Measurements from ENCODE around the gene ANGEL1. TPM values are rescaled to one million over a fixed set of nuclear protein-coding genes. Genes with fewer than 3 reads are reported as not detected.

Gene ANGEL1
- total RNA-seq, 2 experiments from 2014 or later: 14.6 to 15.9 TPM

- Mint-ChIP-seq H3K9me3 (no peaks in the 10 kb centered on the region), H3K4me1 (ENCODE audit: low read depth) (no peaks in the 10 kb centered on the region), H3K36me3 (no peaks in the 10 kb centered on the region), H3K4me3 (no peak overlapping the region), H3K27ac (no peak overlapping the region), H3K27me3 (peaks cover 7% of the 10 kb centered on the region)
- ChIA-PET CTCF (interaction anchor here (1.0 kb wide), 1 partner anchor 124 kb away, joined by 3 read pairs; no protein-coding TSS in a partner anchor), POLR2A (no interaction called here)
- intact Hi-C loops (cut with micrococcal nuclease): no loop called here
- no peak for DNase-seq
Measured at GRCh38 chr14:76834241-76834661, 21.6 kb upstream of the ANGEL1 start.

DNA sequence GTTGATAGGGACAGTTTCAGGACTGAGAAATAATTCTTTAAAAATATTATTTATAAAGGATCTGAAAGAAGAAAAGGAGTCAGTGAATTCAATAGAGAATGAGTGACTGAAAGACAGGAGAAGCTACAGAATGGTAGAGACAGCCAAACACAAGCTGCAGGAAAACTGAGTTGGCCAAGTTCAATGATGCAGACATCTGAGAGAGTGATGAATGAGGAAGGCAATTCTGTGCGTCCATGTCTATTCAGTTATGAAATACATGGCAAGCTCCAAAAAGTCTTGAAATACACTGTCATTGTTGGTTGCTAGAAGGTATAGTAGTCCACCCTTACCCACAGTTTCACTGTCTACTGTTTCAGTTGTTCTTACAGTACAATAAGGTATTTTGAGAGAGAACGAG lies 20.3 kb upstream of the ANGEL1 start:
- H3K36me3 Mint-ChIP-seq: no peaks in the 10 kb centered on the region
- ChIA-PET POLR2A (no interaction called here), CTCF (interaction anchor here (1.5 to 1.7 kb wide), 2 partner anchors 122 to 238 kb away, joined by 4 to 5 read pairs; no protein-coding TSS in a partner anchor)
- H3K27ac Mint-ChIP-seq: no peak overlapping the region
- intact Hi-C loops (cut with micrococcal nuclease): no loop called here
- peaks cover 6% of the 10 kb centered on the region for H3K27me3 Mint-ChIP-seq
- DNase-seq: no peak
- H3K4me3 Mint-ChIP-seq: no peak overlapping the region
- no peaks in the 10 kb centered on the region for H3K4me1 Mint-ChIP-seq (ENCODE audit: low read depth)
- no peaks in the 10 kb centered on the region for H3K9me3 Mint-ChIP-seq

GRCh38 chr14:76832503-76832988 lies 19.9 kb upstream of the ANGEL1 start:
- ChIA-PET CTCF (interaction anchor here (1.5 to 1.7 kb wide), 2 partner anchors 122 to 238 kb away, joined by 4 to 5 read pairs; no protein-coding TSS in a partner anchor), POLR2A (no interaction called here)
- Mint-ChIP-seq H3K27ac (no peak overlapping the region), H3K36me3 (no peaks in the 10 kb centered on the region), H3K4me3 (no peak overlapping the region), H3K27me3 (peaks cover 6% of the 10 kb centered on the region), H3K9me3 (no peaks in the 10 kb centered on the region), H3K4me1 (ENCODE audit: low read depth) (no peaks in the 10 kb centered on the region)
- DNase-seq: no peak
- intact Hi-C loops (cut with micrococcal nuclease): no loop called here

DNA sequence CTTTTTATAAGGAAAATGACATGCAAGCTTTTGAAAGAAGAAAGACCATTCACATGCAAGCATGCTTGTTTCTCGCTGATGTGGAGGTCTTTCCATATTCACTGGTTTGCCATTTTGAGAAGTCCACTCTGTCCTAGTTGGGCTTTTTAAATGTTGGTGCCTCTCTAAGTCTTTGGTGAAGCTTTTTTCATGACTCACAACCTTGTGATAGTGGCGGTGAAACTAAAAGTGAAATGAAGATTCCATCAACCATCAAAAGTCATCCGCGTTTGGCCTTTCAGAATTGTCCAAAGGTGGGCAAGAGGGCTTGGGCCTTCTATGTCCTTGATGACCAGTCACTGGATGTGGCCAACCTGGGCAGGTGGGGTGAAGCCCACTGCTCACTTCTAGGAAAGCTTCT lies 17.9 kb upstream of the ANGEL1 start:
- no peak overlapping the region for H3K4me3 Mint-ChIP-seq
- H3K4me1 Mint-ChIP-seq (ENCODE audit: low read depth): no peaks in the 10 kb centered on the region
- no peaks in the 10 kb centered on the region for H3K36me3 Mint-ChIP-seq
- DNase-seq: no peak
- ChIA-PET CTCF (no interaction called here), POLR2A (no interaction called here)
- H3K9me3 Mint-ChIP-seq: no peaks in the 10 kb centered on the region
- no peak overlapping the region for H3K27ac Mint-ChIP-seq
- intact Hi-C loops (cut with micrococcal nuclease): no loop called here
- peaks cover 4% of the 10 kb centered on the region for H3K27me3 Mint-ChIP-seq

DNA sequence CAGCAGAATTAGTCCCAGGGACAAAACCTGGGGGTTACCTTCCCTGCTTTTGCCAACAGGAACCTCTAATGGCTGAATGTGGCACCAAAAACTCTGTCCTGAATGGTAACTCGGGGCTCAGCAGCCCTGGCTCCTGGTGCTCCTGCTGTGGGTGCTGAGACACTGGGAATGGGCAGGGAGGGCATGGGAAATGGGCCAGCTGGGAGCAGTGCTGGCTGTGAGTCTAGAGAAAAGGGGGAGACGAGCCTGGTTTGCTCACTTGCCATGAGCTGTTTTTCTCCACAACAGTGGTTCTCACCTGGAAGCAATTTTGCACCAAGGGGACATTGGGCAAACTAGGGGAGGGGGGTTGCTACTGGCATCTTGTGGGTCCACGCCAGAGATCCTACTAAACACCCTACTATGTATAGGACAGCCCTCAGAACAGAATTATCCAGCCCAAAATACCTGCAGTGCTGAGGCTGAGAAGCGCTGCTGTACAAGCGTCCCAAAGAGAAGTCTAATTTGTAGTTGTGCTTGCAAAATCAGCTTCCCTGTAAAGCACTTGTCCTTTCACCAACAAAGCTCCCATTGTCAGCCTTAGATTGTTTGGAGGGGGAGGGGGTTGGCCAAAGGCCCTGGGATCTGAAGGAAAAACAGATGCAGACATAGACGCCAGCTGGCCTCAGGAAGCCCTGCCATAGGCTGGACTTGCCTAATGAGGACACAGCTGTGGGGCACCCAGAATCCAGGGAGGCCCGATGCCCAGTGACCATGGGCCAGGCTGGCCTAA lies 17.2 kb upstream of the ANGEL1 start:
- intact Hi-C loops (cut with micrococcal nuclease): no loop called here

DNA sequence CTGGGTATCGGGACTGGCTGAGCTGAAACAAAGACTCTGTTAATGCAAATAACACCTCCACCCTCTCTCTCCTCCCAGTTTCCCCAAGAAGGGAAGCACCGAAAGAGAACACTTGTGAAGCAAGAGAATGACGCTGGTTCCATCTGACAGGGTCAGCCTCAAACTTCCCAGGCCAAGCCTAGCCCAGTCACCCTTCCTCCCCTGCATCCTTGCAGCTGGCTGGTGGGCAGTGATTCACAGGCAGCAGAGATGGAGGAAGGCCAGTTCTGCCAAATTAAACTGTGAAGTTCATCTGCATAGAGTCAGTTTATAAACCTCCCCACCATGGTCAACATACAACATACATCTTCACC lies 16.3 kb upstream of the ANGEL1 start:
- intact Hi-C loops (cut with micrococcal nuclease): no loop called here
- Mint-ChIP-seq H3K27ac (no peak overlapping the region), H3K36me3 (no peaks in the 10 kb centered on the region)

More for the DNA sequence above, 17.2 kb upstream of the ANGEL1 start:
- Mint-ChIP-seq H3K27ac (no peak overlapping the region), H3K36me3 (no peaks in the 10 kb centered on the region), H3K27me3 (peaks cover 2% of the 10 kb centered on the region), H3K9me3 (no peaks in the 10 kb centered on the region), H3K4me3 (no peak overlapping the region), H3K4me1 (ENCODE audit: low read depth) (no peaks in the 10 kb centered on the region)
- CTCF ChIA-PET: no interaction called here
- POLR2A ChIA-PET: no interaction called here
- DNase-seq: no peak

DNA sequence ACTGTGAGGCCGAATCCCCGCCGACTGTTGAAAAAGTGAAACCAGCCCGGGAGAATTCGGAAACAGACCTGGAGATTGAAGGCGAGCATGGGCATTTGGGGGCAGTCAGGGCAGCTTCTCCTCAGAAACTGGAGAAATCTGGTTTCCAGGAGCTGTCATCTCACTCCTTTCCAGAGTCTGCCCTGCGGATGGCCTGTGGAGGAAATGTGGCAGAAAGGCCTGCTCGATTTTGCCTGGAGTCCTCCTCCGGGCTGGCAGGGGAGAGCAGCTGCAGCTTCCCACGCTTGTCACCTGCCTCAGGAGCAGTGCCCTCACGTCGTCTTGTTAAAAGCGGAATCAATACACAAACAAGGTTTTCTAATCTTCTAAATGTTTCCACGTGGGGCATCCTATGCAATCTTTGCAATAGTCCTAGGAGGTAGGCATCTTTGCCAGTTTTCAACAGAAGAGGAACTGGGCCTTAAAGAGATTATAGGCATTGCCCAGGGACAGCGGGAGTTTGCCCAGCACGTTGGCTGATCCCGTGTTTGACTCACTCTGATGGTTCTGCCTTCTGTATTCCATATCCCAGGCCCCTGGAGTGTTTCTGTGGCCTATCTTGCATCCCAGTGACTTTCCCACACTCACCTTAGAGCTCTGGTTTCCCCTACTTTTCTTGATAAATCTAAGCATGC lies 15.8 kb upstream of the ANGEL1 start:
- no peaks in the 10 kb centered on the region for H3K4me1 Mint-ChIP-seq (ENCODE audit: low read depth)
- no peaks in the 10 kb centered on the region for H3K27me3 Mint-ChIP-seq
- ChIA-PET CTCF (interaction anchor here (0.6 to 0.8 kb wide), 2 partner anchors 84 to 119 kb away, joined by 3 read pairs; no protein-coding TSS in a partner anchor), POLR2A (no interaction called here)
- H3K4me3 Mint-ChIP-seq: no peak overlapping the region
- DNase-seq: no peak
- no peaks in the 10 kb centered on the region for H3K36me3 Mint-ChIP-seq
- intact Hi-C loops (cut with micrococcal nuclease): no loop called here
- H3K9me3 Mint-ChIP-seq: no peaks in the 10 kb centered on the region
- no peak overlapping the region for H3K27ac Mint-ChIP-seq

More for the DNA sequence above, 16.3 kb upstream of the ANGEL1 start:
- no peak overlapping the region for H3K4me3 Mint-ChIP-seq
- DNase-seq: no peak
- peaks cover 1% of the 10 kb centered on the region for H3K27me3 Mint-ChIP-seq
- H3K4me1 Mint-ChIP-seq (ENCODE audit: low read depth): no peaks in the 10 kb centered on the region
- CTCF ChIA-PET: interaction anchor here (0.6 to 0.8 kb wide), 2 partner anchors 85 to 119 kb away, joined by 3 read pairs; no protein-coding TSS in a partner anchor
- POLR2A ChIA-PET: no interaction called here
- no peaks in the 10 kb centered on the region for H3K9me3 Mint-ChIP-seq

- no peaks in the 10 kb centered on the region for H3K4me1 Mint-ChIP-seq (ENCODE audit: low read depth)
- DNase-seq: no peak
- intact Hi-C loops (cut with micrococcal nuclease): no loop called here
- H3K4me3 Mint-ChIP-seq: no peak overlapping the region
- no peaks in the 10 kb centered on the region for H3K9me3 Mint-ChIP-seq
- ChIA-PET POLR2A (no interaction called here), CTCF (no interaction called here)
- no peaks in the 10 kb centered on the region for H3K36me3 Mint-ChIP-seq
- H3K27ac Mint-ChIP-seq: no peak overlapping the region
- H3K27me3 Mint-ChIP-seq: peaks cover 3% of the 10 kb centered on the region
Measured at GRCh38 chr14:76827696-76828296, 15.1 kb upstream of the ANGEL1 start.

DNA sequence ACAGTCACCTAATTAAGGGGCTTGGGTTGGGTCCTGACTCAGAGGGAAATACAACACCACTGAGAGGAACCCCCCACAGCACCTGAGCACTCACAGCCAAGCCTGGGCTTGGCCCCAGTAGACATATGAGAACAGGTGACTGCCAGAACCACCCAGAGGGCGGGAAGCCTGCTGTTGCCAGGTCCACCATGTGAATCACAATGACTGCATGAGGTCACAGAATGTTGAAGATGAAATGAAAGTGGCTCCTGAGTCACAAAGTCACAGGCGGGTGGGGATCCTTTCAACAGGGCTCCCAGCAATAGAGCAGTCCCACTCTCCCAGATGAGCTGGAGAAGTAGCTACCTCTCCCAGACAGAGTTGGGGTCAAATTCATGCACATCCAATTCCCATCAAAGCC lies 13.4 kb upstream of the ANGEL1 start, which contains the start of gene LRRC74A:
Gene LRRC74A, plus strand, starts transcription at position 287 of the 400 bp plus-strand sequence. CDS start 290 bp downstream, outside the sequence.
- CTCF ChIA-PET: no interaction called here
- no peak for DNase-seq
- intact Hi-C loops (cut with micrococcal nuclease): no loop called here
- Mint-ChIP-seq H3K27me3 (peaks cover 3% of the 10 kb centered on the region), H3K36me3 (no peaks in the 10 kb centered on the region), H3K27ac (no peak within 1 kb of the TSS), H3K4me3 (no peak within 1 kb of the TSS), H3K4me1 (ENCODE audit: low read depth) (no peaks in the 10 kb centered on the region), H3K9me3 (no peaks in the 10 kb centered on the region)
- POLR2A ChIA-PET: no interaction called here

DNA sequence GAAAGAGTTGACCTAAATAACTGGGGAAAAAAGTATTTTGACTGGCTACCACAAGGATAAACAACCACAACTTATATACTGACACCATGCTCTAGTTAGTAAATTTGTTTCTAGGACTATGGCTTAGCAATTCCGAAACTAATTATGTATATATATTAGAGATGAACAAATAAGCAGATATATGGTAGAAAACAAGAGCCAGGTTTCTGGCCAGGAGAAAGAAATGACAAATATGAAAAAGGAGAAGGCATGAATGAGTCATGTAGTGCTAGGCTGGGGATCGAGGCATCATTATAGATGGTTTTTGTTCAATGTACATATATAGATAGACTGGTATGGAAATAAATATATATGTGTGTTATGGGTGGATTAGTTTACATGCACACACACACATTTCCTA lies 8.0 kb upstream of the ANGEL1 start:
- Mint-ChIP-seq H3K9me3 (no peaks in the 10 kb centered on the region), H3K27ac (no peak overlapping the region), H3K4me1 (ENCODE audit: low read depth) (no peaks in the 10 kb centered on the region), H3K4me3 (no peak overlapping the region), H3K27me3 (peaks cover 7% of the 10 kb centered on the region), H3K36me3 (no peaks in the 10 kb centered on the region)
- intact Hi-C loops (cut with micrococcal nuclease): no loop called here
- CTCF ChIA-PET: no interaction called here
- no peak for DNase-seq
- POLR2A ChIA-PET: no interaction called here

DNA sequence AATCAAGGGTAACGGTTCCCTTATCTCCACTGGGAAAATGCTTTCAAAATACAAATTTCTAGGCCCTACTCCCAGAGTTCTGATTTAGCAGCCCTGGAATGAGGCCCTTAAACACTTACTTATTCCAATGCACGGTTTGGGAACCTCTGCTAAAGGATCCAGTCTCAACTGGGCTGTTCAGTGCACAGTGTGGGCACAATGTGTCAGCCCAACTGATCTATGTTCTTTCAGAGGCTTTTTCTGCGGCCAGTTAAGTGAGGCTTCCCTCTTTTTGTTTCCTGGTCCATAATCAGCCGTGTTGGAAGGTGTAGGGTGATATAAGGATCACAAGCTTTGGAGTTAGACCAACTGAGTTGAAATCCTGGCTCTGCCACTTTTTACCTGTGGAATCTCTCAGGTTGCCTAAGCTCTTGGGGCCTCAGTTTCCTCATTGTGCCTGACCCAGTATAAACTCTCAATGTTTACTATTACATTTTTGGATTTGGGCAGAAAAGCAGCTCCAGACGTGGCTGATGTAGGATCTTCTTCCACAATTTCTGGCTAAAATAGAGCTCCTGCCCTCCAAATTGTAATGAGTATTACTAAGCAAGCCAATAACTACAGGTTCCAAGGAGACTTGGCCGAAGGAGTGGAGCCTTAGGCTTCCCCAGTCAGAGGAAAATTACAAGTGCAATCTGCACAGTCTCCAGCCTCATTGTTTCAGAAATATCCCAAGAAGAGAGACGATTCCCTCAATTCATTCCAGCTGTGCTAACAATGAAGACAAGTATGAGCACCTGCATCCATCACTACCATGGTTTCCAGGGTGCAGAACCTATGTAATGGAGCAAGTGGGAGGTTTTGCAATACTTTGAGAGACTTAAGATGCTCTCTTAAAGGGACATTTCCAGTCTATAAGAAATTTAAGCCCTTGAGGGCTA lies 2.3 kb upstream of the ANGEL1 start:
- ChIA-PET CTCF (interaction anchor here (1.1 kb wide), 1 partner anchor 58 kb away, joined by 3 read pairs; no protein-coding TSS in a partner anchor), POLR2A (no interaction called here)
- H3K4me3 Mint-ChIP-seq: no peak overlapping the region
- no peak overlapping the region for H3K27ac Mint-ChIP-seq
- H3K9me3 Mint-ChIP-seq: no peaks in the 10 kb centered on the region
- H3K4me1 Mint-ChIP-seq (ENCODE audit: low read depth): peaks cover 19% of the 10 kb centered on the region
- intact Hi-C loops (cut with micrococcal nuclease): loop anchor here (5.0 kb wide), 2 partner anchors 92 to 642 kb away; partner anchors contain the start of genes AHSA1 and VIPAS39
- peaks cover 1% of the 10 kb centered on the region for H3K36me3 Mint-ChIP-seq
- DNase-seq: no peak
- no peaks in the 10 kb centered on the region for H3K27me3 Mint-ChIP-seq
